ENCODE measurements around the gene MRPS27.
A peak's percentile ranks its signal among the peaks of the same experiment; 100 is the strongest.

The MRPS27 gene

DNA sequence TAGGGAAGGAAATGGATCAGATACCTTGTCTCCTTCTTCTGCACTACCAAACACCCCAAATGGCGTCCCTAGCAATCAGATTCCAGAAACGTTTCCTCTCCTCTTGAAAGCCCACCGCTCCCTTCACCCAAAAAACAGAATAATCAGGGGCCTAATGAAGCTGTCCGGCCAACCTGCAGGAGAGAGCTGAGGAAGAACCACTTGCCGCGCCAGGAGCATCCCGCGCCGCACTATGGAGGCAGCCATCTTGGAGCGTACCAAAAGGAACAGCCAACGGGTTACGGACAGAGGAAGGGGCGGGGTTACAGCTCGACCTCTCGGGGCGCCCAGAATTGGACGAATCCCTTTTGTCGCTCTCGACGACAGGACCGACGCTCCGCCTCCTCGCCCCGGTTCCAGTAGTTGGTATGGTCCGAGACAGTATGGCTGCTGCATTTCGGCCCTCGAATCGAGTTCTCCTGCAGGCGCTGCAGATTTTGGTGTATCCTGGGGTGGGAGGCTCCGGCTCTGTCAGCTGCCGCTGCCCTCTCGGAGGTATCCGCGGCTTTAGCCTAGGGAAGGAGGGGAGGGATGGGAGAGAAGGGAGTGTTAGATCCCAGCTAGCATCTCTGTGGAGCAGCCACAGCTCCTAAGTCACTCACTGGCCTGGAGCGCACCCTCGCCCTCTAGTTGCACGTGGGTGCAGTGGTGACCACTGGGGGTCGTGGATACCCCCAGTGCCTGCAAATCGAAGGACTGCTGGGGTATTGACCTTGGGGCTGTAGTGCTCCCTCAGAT lies at the start of gene MRPS27, which contains the start of gene PTCD2:
TSS of gene MRPS27 (minus strand) at position 265 of the 777 bp plus-strand sequence. CDS start at position 246, 19 bp downstream.
TSS of gene PTCD2 (plus strand) at position 398 of the 777 bp plus-strand sequence. CDS start at position 408, 10 bp downstream.
- DNase-seq (ENCODE audit: low read depth, low spot score): peak; percentile 98

- DNase-seq (ENCODE audit: low read depth, low spot score): no peak
Observed at GRCh38 chr5:72369711-72370110, 49.7 kb upstream of the MRPS27 start.

GRCh38 chr5:72369301-72369700 lies 49.3 kb upstream of the MRPS27 start:
- DNase-seq (ENCODE audit: low read depth, low spot score): no peak

DNA sequence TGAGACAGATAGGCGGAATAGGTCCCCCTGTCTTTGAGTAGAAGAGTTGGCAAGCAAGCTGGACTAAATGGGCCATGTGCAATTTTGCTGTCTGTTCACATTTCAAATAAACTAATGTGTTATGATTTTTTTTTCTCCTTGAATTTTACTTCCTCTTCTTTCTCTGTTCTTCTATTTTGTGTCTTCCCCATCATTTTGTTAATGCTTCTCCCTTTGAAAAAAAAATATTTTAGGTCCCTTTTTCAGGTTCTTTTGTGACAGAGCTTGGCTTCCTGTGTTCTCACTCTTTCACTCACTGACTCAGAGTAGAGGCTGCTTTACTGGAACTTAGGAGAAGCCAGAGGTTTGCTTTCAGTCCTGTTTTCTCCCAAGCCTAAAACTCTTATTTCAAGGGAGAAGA lies 48.2 kb upstream of the MRPS27 start:
- no peak for DNase-seq (ENCODE audit: low read depth, low spot score)

- DNase-seq (ENCODE audit: low read depth, low spot score): peak; percentile 67
Observed at GRCh38 chr5:72366324-72366976, 46.4 kb upstream of the MRPS27 start.

GRCh38 chr5:72364951-72365350 lies 44.9 kb upstream of the MRPS27 start:
- peak; percentile 49 for DNase-seq (ENCODE audit: low read depth, low spot score)

GRCh38 chr5:72364171-72364570 lies 44.1 kb upstream of the MRPS27 start:
- no peak for DNase-seq (ENCODE audit: low read depth, low spot score)

DNA sequence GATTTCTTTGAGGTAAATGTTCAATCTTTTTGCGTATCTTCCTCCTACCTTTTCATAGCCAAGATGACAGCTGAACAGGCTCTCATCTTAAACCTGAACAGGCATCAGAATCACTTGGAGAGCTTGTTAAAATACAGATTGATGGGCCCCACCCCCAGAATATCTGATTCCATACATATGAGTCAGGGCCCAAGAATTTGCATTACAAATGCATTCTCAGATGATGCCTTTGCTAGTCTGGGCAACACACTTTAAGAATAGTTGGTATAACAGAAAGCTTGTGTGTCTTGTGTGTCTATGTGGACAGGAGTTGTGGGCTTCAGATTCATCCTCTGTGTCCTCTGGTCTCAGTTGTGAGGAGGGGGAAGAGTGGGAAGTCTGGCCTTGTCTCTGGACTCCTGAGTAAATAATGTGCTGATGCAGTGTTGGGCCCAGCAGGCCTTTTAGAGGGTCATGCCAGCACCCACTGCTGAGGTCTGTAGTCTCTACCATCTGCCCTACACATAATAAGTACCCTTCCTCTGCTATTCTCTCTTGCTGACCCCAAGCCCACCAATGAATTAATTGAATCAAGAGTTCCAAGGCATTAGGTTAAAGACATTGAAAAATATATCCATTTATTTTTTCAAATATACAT lies 43.2 kb upstream of the MRPS27 start:
- peak; percentile 11 for DNase-seq (ENCODE audit: low read depth, low spot score)

DNA sequence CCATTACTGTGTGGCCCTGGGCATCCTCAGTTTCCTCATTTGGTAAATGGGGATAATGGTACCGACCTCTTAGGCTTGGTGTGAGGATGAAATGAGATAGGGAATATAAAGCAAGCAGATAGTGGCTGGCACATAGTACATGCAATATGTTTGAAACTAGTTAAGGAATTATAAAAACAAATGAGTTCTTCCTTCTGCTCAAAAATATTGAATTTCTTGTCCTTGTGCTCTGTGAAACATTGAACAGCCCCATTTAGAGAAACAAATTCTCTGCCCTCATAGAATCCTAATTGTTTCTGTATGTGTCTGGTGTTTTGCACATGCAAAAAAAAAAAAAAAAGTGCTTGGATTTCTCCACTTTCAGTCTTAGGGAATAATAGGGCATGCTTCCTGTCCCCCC lies 39.8 kb upstream of the MRPS27 start:
- DNase-seq (ENCODE audit: low read depth, low spot score): no peak

DNA sequence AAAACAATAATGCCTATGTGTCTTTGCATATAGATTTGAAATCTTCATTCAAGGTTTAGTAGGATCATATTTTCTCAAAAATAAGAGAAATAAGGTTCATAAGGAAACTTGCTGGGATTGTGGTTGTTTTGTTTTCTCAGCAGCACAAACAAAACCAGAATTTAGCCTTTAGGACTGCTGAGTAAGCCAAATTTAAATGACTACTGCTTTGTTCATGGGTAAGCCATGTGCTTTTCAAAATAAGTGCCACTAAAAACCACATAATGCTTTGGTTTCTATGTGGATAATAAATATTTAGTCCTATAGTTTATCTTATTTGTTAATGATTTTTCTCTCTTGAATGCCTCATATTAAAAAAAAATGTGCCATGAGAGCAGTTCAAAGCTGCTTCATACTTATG lies 38.9 kb upstream of the MRPS27 start:
- no peak for DNase-seq (ENCODE audit: low read depth, low spot score)

DNA sequence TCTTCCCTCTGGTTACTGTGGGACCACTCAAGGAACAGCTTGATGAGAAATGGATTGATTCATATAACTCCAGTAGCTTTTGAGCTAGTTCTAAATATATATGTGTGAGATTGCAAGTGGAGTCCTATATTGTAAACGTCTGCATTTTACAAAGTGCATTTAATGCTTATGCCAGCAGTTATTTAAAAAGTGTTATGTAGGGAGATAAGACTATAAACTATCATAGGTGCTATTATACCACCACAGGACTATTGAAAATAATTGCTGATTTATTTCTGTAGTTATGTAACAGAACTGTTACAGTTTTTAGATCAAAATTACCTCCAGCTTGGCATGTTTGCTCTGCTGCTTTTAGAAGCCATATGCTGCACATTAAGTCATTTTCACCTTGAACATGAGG lies 36.3 kb upstream of the MRPS27 start:
- no peak for DNase-seq (ENCODE audit: low read depth, low spot score)

- peak; percentile 57 for DNase-seq (ENCODE audit: low read depth, low spot score)
Observed at GRCh38 chr5:72355706-72356299, 35.8 kb upstream of the MRPS27 start.

GRCh38 chr5:72353046-72353445 lies 33.0 kb upstream of the MRPS27 start:
- DNase-seq (ENCODE audit: low read depth, low spot score): no peak

DNA sequence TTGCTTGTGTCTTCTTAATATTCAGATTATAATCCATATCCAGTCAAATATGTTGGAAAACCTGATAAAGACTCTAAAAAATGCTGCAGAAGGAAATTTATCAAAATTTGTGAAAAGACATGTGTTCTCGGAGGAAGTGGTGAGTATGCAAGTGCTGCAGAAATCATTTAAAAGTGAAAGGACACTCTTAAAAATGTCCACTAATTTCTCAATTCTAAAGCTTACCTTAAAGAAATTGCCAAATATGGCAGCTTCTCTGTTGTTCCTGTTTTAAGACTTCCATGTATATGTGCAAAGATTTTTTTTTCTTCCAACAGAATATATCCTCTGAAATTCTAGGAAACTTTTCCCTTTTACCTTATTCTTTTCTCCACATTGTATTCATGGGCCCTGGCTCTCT lies 32.6 kb upstream of the MRPS27 start:
- DNase-seq (ENCODE audit: low read depth, low spot score): no peak

GRCh38 chr5:72351376-72351775 lies 31.3 kb upstream of the MRPS27 start:
- no peak for DNase-seq (ENCODE audit: low read depth, low spot score)

DNA sequence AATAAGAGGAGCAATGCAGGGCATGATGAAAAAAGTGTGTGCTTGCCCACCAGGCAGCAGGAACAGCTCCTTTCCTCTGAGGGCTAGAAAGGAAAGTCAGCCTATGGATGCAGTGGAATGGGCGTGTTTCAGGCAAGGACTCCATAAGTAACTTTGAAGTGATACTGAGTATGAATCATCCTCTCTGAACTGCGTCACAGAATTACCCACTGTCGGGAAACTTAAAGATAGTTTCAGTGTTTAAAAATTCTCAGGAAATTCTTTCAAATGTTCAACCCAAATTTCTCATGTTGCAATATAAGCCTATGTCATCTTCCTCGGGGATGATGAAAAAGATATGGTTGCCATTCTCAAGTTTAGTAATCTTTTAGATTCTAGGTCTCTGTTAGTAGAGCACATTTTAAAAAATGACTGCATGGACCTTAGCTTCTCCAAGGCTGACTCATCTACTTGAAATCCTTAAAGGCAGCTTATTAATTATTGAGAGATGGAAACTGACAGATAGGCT lies 27.8 kb upstream of the MRPS27 start:
- DNase-seq (ENCODE audit: low read depth, low spot score): no peak

GRCh38 chr5:72346398-72346797 lies 26.4 kb upstream of the MRPS27 start:
- DNase-seq (ENCODE audit: low read depth, low spot score): no peak

DNA sequence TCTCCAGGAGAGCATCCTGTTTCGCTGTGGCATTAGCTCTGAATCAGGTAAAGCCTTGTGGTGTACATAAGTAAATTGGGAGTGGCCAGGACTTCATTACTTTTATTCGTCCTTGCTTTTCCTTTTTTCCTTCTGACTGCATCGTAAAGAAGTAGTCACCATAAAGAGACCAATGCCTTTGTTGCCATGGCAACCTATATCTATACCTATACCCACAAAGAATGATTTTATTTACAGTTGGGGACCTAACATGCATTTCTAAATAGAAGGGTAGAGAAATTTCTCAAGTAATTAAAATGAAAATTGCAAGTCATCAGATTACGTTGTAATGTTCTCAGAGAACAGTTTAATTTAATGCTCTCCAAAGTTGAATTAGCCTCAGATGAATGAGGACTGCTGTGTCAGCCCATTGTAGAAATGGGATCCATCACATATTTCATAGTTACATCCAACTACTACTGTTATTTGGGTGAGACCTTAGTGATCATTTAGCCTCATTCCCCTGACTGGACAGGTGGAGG lies 18.7 kb upstream of the MRPS27 start:
- no peak for DNase-seq (ENCODE audit: low read depth, low spot score)

- DNase-seq (ENCODE audit: low read depth, low spot score): no peak
Observed at GRCh38 chr5:72337159-72337558, 17.1 kb upstream of the MRPS27 start.

DNA sequence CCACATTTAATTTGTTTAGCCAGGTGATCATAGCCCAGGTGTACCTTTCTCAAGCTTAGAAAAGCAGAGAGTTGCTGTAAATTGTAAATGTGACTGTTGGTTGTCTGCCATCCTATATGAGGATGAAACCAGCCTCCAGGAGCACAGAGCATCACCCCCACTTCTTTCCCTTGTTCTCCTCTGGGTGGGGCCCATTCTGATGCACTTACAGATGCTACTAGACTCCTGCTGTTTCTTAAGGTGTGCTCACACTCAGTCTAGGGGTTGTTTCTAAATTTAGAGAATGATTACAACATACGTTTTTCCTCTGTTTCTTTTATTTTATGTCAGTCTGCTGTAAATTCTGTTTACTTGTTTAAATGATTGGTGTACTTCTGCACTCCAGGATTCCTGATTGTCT lies 10.7 kb upstream of the MRPS27 start:
- DNase-seq (ENCODE audit: low read depth, low spot score): no peak

DNA sequence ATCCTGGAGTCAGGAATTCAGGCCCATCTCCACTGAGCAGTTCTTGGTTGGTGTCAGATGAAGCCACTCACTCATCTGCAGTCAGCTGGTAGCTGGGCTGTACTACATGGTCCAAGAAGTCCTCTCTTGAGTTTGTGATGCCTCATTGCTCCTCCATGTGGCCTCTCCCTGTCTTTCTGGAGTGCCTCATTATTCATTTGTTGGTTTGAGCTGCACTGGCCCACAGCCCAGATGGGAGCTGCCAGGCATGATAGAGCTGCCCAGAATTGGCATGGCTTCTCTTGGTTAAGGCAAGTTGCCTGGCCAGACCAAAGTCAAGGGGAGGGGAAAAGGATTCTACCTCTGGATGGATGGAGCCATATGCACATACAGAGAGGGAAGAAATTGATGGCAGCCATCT lies 8.1 kb upstream of the MRPS27 start:
- DNase-seq (ENCODE audit: low read depth, low spot score): no peak

GRCh38 chr5:72326306-72326649 lies 6.2 kb upstream of the MRPS27 start:
- DNase-seq (ENCODE audit: low read depth, low spot score): no peak
